ENCODE data around the gene LSP1. TPM values are rescaled to one million over a fixed set of nuclear protein-coding genes. Genes with fewer than 3 reads are reported as not detected.

LSP1 gene
- 1.2 to 2.7 TPM (median 1.8 TPM) in 5 replicates for total RNA-seq (2022; extraction: Qiagen RNA extraction; ENCODE audit: low read depth)

DNA sequence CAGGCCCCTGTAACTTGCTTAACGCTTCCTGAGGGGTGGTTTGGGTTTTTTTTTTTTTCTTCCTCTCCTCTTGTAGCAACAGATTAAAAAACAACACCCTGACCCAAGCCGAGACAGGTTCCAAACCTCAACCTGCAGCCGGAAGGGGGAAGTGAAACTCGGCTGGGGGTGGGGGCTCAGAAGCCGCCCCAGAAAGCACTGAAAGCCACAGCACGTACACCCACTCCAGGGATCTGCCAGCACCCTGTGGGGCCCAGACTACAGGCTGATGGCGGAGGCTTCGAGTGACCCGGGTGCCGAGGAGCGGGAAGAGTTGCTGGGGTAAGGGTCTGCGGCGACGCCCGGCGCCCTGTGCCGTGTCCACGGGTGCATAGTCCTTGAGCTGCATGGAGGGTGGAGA lies at the start of gene LSP1:
TSS of gene LSP1 (plus strand) at position 208 of the 400 bp plus-strand sequence. CDS start at position 269, 61 bp downstream.

GRCh38 chr11:1834779-1835670 lies 17.9 kb upstream of the LSP1 start, which contains the start of gene SYT8:
Gene SYT8 (plus strand): TSS chr11:1834990. CDS start chr11:1835106, 116 bp downstream.

GRCh38 chr11:1838426-1839144 lies 14.3 kb upstream of the LSP1 start, which contains the start of gene TNNI2:
Gene TNNI2 (plus strand): TSS chr11:1838981. CDS start chr11:1839697, 716 bp downstream.

GRCh38 chr11:1891831-1892115 lies 38.9 kb downstream of the LSP1 start, which contains the start of gene PRR33:
Gene PRR33 (minus strand): TSS chr11:1891895. CDS start chr11:1890584, 1,311 bp downstream.

GRCh38 chr11:1919391-1920127 lies 66.7 kb downstream of the LSP1 start, which contains the start of gene TNNT3:
Gene TNNT3 (plus strand): TSS chr11:1919703. CDS start chr11:1922875, 3,172 bp downstream.

Other genes starting within 250 kb of the LSP1 start
- gene KRTAP5-3, start 244.6 kb upstream of the LSP1 start, total RNA-seq (2022; extraction: Qiagen RNA extraction; ENCODE audit: low read depth): not detected in 5 replicates
- gene KRTAP5-4, start 230.9 kb upstream of the LSP1 start, total RNA-seq (2022; extraction: Qiagen RNA extraction; ENCODE audit: low read depth): not detected in 5 replicates
- not detected in 5 replicates for gene KRTAP5-5, start 223.3 kb upstream of the LSP1 start, total RNA-seq (2022; extraction: Qiagen RNA extraction; ENCODE audit: low read depth)
- not detected in 5 replicates for gene KRTAP5-6, start 155.9 kb upstream of the LSP1 start, total RNA-seq (2022; extraction: Qiagen RNA extraction; ENCODE audit: low read depth)
- 0.71 to 1.6 TPM (median 0.99 TPM) in 5 replicates for gene IFITM10, start 102.5 kb upstream of the LSP1 start, total RNA-seq (2022; extraction: Qiagen RNA extraction; ENCODE audit: low read depth)
- gene CTSD, start 89.2 kb upstream of the LSP1 start, total RNA-seq (2022; extraction: Qiagen RNA extraction; ENCODE audit: low read depth): 251 to 557 TPM (median 487 TPM) in 5 replicates
- gene SYT8, start 18.1 kb upstream of the LSP1 start, total RNA-seq (2022; extraction: Qiagen RNA extraction; ENCODE audit: low read depth): 0.41 to 0.51 TPM in 2 of 5 replicates, not detected in the others
- 0.39 TPM in 1 of 5 replicates, not detected in the others for gene TNNI2, start 14.1 kb upstream of the LSP1 start, total RNA-seq (2022; extraction: Qiagen RNA extraction; ENCODE audit: low read depth)
- gene PRR33, start 38.8 kb downstream of the LSP1 start, total RNA-seq (2022; extraction: Qiagen RNA extraction; ENCODE audit: low read depth): not detected in 5 replicates
- gene TNNT3, start 66.6 kb downstream of the LSP1 start, total RNA-seq (2022; extraction: Qiagen RNA extraction; ENCODE audit: low read depth): 0.27 TPM in 1 of 5 replicates, not detected in the others
- 123 to 167 TPM (median 160 TPM) in 5 replicates for gene MRPL23, start 94.2 kb downstream of the LSP1 start, total RNA-seq (2022; extraction: Qiagen RNA extraction; ENCODE audit: low read depth)
- 6.6 to 16.7 TPM (median 12.0 TPM) in 5 replicates for gene H19, start 144.8 kb downstream of the LSP1 start, total RNA-seq (2022; extraction: Qiagen RNA extraction; ENCODE audit: low read depth)